SK-MEL-5 (cell line): ENCODE measurements around the gene PECR. TPM values are rescaled to one million over a fixed set of nuclear protein-coding genes. Genes with fewer than 3 reads are reported as not detected.

ENCODE experiments used
- DNase-seq: peaks from one replicate; pipeline ENCODE4 v3.0.0-alpha.2; 2016; ENCODE audit warnings: low read depth, low spot score
- in situ Hi-C: cut with HindIII; loops from 2 replicates; pipeline ENCODE4 v1.10.0; 2016; ENCODE audit warnings: low sequenced_read_pairs, high pct_unique_total_duplicates, low pct_unique_long_range_greater_than_20kb
- total RNA-seq: library from RNA; depleted of rRNA; stranded (reverse); fragments of >200 nt; shearing (Covaris generic); gene quantifications from 2 replicates; pipeline ENCODE4 v1.2.3, GENCODE V29; 2014

Gene PECR
- total RNA-seq, 1 experiment from 2014 or later = 33.1 TPM

GRCh38 chr2:216052420-216052819, 29.2 kb downstream of the PECR start:
- in situ Hi-C loops = no loop called here
- DNase-seq = no peak

- in situ Hi-C loops = no loop called here
- no peak for DNase-seq
Measured at GRCh38 chr2:216051350-216051749, 30.3 kb downstream of the PECR start.

GRCh38 chr2:216049452-216049851, 32.2 kb downstream of the PECR start:
- in situ Hi-C loops = no loop called here
- DNase-seq = peak; percentile 63

- in situ Hi-C loops = no loop called here
- DNase-seq = no peak
Measured at GRCh38 chr2:216047397-216047796, 34.2 kb downstream of the PECR start.

GRCh38 chr2:216044883-216045486, 36.6 kb downstream of the PECR start:
- DNase-seq = no peak
- in situ Hi-C loops = no loop called here

GRCh38 chr2:216043949-216044348, 37.7 kb downstream of the PECR start:
- in situ Hi-C loops = no loop called here

GRCh38 chr2:216041438-216041837, 40.2 kb downstream of the PECR start:
- no peak for DNase-seq
- in situ Hi-C loops = no loop called here

More at GRCh38 chr2:216043949-216044348, 37.7 kb downstream of the PECR start:
- DNase-seq = no peak

- DNase-seq = no peak
- in situ Hi-C loops = no loop called here
Measured at GRCh38 chr2:216039918-216040317, 41.7 kb downstream of the PECR start.

- in situ Hi-C loops = no loop called here
- peak; percentile 80 for DNase-seq
Measured at GRCh38 chr2:216034065-216034464, 47.5 kb downstream of the PECR start.

GRCh38 chr2:216033403-216033802, 48.2 kb downstream of the PECR start:
- no peak for DNase-seq
- in situ Hi-C loops = no loop called here

GRCh38 chr2:216031960-216032689, 49.5 kb downstream of the PECR start:
- in situ Hi-C loops = no loop called here
- DNase-seq = no peak

GRCh38 chr2:216030216-216030615, 51.4 kb downstream of the PECR start:
- DNase-seq = no peak
- in situ Hi-C loops = no loop called here

- in situ Hi-C loops = no loop called here
- DNase-seq = peak; percentile 36
Measured at GRCh38 chr2:216029416-216030129, 52.0 kb downstream of the PECR start.

GRCh38 chr2:216024779-216025336, 56.8 kb downstream of the PECR start:
- in situ Hi-C loops = no loop called here
- no peak for DNase-seq

GRCh38 chr2:216023055-216023648, 58.5 kb downstream of the PECR start:
- peak; percentile 86 for DNase-seq
- in situ Hi-C loops = no loop called here

- in situ Hi-C loops = no loop called here
- no peak for DNase-seq
Measured at GRCh38 chr2:216021768-216022565, 59.6 kb downstream of the PECR start.

- in situ Hi-C loops = no loop called here
Measured at GRCh38 chr2:216018709-216019108, 62.9 kb downstream of the PECR start.

More at GRCh38 chr2:216018709-216019108, 62.9 kb downstream of the PECR start:
- no peak for DNase-seq
